Esophagus muscularis mucosa (tissue), 4 donors: ENCODE measurements around the gene STN1. TPM values are rescaled to one million over a fixed set of nuclear protein-coding genes. Genes with fewer than 3 reads are reported as not detected.

Experiments
- DNase-seq: peaks from one replicate; pipeline ENCODE4 v3.0.0-alpha.2; 2017; ENCODE audit errors: extremely low spot score
- H3K27ac ChIP-seq, 4 donors: fragments of 200-600 bp; sonication (generic); replicated peaks in 1 of 4; 1 replicate in 3 of 4; 2 replicates in 1 of 4; pipeline ENCODE4 v1.5.1; 2016 to 2019; ENCODE audit warnings: mild to moderate bottlenecking in 1 of 4
- H3K27me3 ChIP-seq, 4 donors: fragments of 200-600 bp; sonication (generic); one replicate each; pipeline versions ENCODE4 v1.5.1 to v1.6.0; 2016 to 2019
- H3K36me3 ChIP-seq, 4 donors: fragments of 200-600 bp; sonication (generic); one replicate each; pipeline ENCODE4 v1.5.1; 2016 to 2019
- H3K4me1 ChIP-seq, 4 donors: fragments of 200-600 bp; sonication (generic); one replicate each; pipeline ENCODE4 v1.5.1; 2016 to 2019
- H3K4me3 ChIP-seq, 4 donors: fragments of 200-600 bp; sonication (generic); 1 replicate in 2 of 4; 2 replicates in 2 of 4; pipeline ENCODE4 v1.5.1; 2016 to 2019; ENCODE audit warnings: mild to moderate bottlenecking in 4 of 4, moderate library complexity in 1 of 4
- H3K9me3 ChIP-seq, 4 donors: fragments of 200-600 bp; sonication (generic); 1 replicate in 3 of 4; 2 replicates in 1 of 4; pipeline ENCODE4 v1.5.1; 2016 to 2019
- EP300 ChIP-seq: sonication (generic); formaldehyde crosslinking; IDR thresholded peaks from one replicate; pipeline ENCODE4 v1.6.1; 2017; ENCODE audit warnings: antibody characterized with exemption
- POLR2A ChIP-seq: fragments of 450-650 bp; IDR thresholded peaks from one replicate; pipeline ENCODE4 v1.6.1; 2017; ENCODE audit warnings: antibody characterized with exemption, moderate library complexity, mild to moderate bottlenecking, low read depth
- POLR2AphosphoS5 ChIP-seq, 2 donors: sonication (generic); formaldehyde crosslinking; IDR thresholded peaks; one replicate each; pipeline ENCODE4 v1.6.1; 2017; ENCODE audit warnings: antibody characterized with exemption in 2 of 2
- WGBS: methylation state at CpG from one replicate; pipeline ENCODE4 v1.1.5; 2018; 5-methylcytosine and 5-hydroxymethylcytosine counted together
- intact Hi-C: fragments of 100-400 bp; cut with DNase I; formaldehyde crosslinking; loops from one replicate; pipeline ENCODE4 v1.15.1; 2023
- total RNA-seq, 4 donors: library from RNA; depleted of rRNA; stranded (reverse); fragments of >200 nt; gene quantifications; one replicate each; pipeline versions ENCODE4 v1.1.0 to v1.2.1, GENCODE V29; 2016
- TF ChIP-seq, protein P1 (sequence below), 3 experiments: fragments of 200-600 bp in 2 of 3; fragments of 450-650 bp in 1 of 3; sonication (generic) in 2 of 3; IDR thresholded peaks; one replicate each; pipeline ENCODE4 v1.5.1; 2017 to 2019; ENCODE audit warnings: antibody characterized with exemption in 3 of 3, mild to moderate bottlenecking in 2 of 3, moderate library complexity in 1 of 3

Gene STN1
- total RNA-seq, 4 donors from 2014 or later: 18.7 to 27.7 (median 24.9) TPM

DNA sequence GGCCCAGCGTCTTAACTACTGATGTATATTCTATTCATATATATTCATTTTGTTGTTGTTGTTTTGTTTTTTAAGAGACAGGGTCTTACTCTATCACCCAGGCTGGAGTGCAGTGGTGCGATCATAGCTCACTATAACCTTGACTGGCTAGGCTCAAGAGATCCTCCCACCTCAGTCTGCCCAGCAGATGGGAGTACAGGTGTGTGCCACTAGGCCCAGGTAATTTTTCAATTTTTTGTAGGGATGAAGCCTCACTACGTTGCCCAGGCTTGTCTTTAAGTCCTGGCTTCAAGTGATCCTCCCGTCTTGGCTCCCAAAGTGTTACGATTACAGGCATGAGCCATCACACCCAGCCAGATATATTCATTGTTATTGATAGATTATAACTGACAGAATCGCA lies 12.9 kb upstream of the STN1 start:
- DNase-seq: peak; percentile 78
- Histone ChIP-seq H3K36me3 (no peaks in the 10 kb centered on the region), H3K4me1 (no peaks in the 10 kb centered on the region), H3K4me3 (no peak overlapping the region), H3K27me3 (no peaks in the 10 kb centered on the region), H3K27ac (no peak overlapping the region), H3K9me3 (no peaks in the 10 kb centered on the region)
- intact Hi-C loops: no loop called here
- TF ChIP-seq POLR2A (no peak), EP300 (no peak), POLR2AphosphoS5 (IDR thresholded peaks at IDR 0.05) (no peak)
- TF ChIP-seq, protein P1, sequence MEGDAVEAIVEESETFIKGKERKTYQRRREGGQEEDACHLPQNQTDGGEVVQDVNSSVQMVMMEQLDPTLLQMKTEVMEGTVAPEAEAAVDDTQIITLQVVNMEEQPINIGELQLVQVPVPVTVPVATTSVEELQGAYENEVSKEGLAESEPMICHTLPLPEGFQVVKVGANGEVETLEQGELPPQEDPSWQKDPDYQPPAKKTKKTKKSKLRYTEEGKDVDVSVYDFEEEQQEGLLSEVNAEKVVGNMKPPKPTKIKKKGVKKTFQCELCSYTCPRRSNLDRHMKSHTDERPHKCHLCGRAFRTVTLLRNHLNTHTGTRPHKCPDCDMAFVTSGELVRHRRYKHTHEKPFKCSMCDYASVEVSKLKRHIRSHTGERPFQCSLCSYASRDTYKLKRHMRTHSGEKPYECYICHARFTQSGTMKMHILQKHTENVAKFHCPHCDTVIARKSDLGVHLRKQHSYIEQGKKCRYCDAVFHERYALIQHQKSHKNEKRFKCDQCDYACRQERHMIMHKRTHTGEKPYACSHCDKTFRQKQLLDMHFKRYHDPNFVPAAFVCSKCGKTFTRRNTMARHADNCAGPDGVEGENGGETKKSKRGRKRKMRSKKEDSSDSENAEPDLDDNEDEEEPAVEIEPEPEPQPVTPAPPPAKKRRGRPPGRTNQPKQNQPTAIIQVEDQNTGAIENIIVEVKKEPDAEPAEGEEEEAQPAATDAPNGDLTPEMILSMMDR (IDR thresholded peaks at IDR 0.05): no peak
- WGBS: 98% methylated on average over 6 of the region's 6 CpGs

DNA sequence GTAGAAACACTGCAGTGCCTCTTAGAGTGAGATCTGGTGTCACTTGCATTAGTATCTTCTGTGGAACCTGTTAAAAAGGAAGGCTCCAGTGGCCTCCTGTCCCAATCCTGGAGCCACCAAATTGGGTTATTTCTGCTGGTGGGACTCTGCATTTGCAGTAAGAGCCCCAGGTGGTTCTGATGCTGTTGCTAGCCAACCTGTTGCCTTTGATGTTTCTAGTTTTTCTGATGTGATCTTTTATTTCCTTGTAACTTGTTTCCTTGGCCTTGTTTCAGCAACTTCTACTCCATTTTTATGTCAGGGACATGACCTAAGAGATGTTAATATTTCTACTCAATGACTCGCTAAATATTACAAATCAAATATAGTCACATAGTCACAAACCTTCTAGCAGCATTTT lies 12.5 kb upstream of the STN1 start:
- Histone ChIP-seq H3K4me1 (no peaks in the 10 kb centered on the region), H3K27me3 (no peaks in the 10 kb centered on the region), H3K9me3 (no peaks in the 10 kb centered on the region), H3K27ac (no peak overlapping the region), H3K4me3 (no peak overlapping the region), H3K36me3 (no peaks in the 10 kb centered on the region)
- 100% methylated on average over 1 of the region's 1 CpG for WGBS
- TF ChIP-seq POLR2A (no peak), POLR2AphosphoS5 (IDR thresholded peaks at IDR 0.05) (no peak), EP300 (no peak)
- TF ChIP-seq, protein P1 (IDR thresholded peaks at IDR 0.05): no peak
- intact Hi-C loops: no loop called here
- DNase-seq: peak; percentile 10

GRCh38 chr10:103929381-103929921 lies 11.5 kb upstream of the STN1 start:
- no peak overlapping the region for H3K27ac ChIP-seq
- WGBS: 59% methylated on average over 7 of the region's 7 CpGs
- H3K27me3 ChIP-seq: no peaks in the 10 kb centered on the region
- H3K4me1 ChIP-seq: no peaks in the 10 kb centered on the region
- no peak overlapping the region for H3K4me3 ChIP-seq
- H3K36me3 ChIP-seq: no peaks in the 10 kb centered on the region
- H3K9me3 ChIP-seq: no peaks in the 10 kb centered on the region
- TF ChIP-seq, protein P1 (IDR thresholded peaks at IDR 0.05): no peak
- TF ChIP-seq POLR2A (no peak), POLR2AphosphoS5 (IDR thresholded peaks at IDR 0.05) (no peak), EP300 (no peak)
- intact Hi-C loops: no loop called here
- DNase-seq: peak; percentile 42

GRCh38 chr10:103928784-103929183 lies 10.8 kb upstream of the STN1 start:
- intact Hi-C loops: no loop called here
- Histone ChIP-seq H3K4me1 (peaks cover 0 to under 1% (median 0%) of the 10 kb centered on the region in 4 donors), H3K27me3 (no peaks in the 10 kb centered on the region), H3K9me3 (no peaks in the 10 kb centered on the region), H3K27ac (no peak overlapping the region), H3K36me3 (no peaks in the 10 kb centered on the region), H3K4me3 (no peak overlapping the region)
- 87% methylated on average over 6 of the region's 6 CpGs for WGBS
- no peak for DNase-seq
- TF ChIP-seq POLR2A (no peak), POLR2AphosphoS5 (IDR thresholded peaks at IDR 0.05) (no peak), EP300 (no peak)
- TF ChIP-seq, protein P1 (IDR thresholded peaks at IDR 0.05): no peak

- no peaks in the 10 kb centered on the region for H3K27me3 ChIP-seq
- H3K36me3 ChIP-seq: no peaks in the 10 kb centered on the region
- no peak for TF ChIP-seq POLR2A
- TF ChIP-seq POLR2AphosphoS5 (IDR thresholded peaks at IDR 0.05): no peak
- TF ChIP-seq EP300: no peak
- TF ChIP-seq, protein P1 (IDR thresholded peaks at IDR 0.05): no peak
- no peak overlapping the region for H3K27ac ChIP-seq
- intact Hi-C loops: no loop called here
- no peaks in the 10 kb centered on the region for H3K9me3 ChIP-seq
- DNase-seq: peak; percentile 8
- 81% methylated on average over 2 of the region's 2 CpGs for WGBS
- peaks cover 0 to 6% (median 1%) of the 10 kb centered on the region in 4 donors for H3K4me1 ChIP-seq
- no peak overlapping the region for H3K4me3 ChIP-seq
These were observed 8.8 kb upstream of the STN1 start for GRCh38 chr10:103926722-103927319.
